IPS-18c (cell line): ENCODE data around the gene BRINP2.

Experiments used
- H3K4me3 ChIP-seq: 2 replicates; pipeline ENCODE4 v1.7.0; 2013; ENCODE audit warnings: low read depth, mild to moderate bottlenecking, low read length, moderate library complexity; ENCODE audit not compliant: insufficient read depth
- H3K9me3 ChIP-seq: one replicate; pipeline ENCODE4 v1.6.1; 2013; ENCODE audit warnings: mild to moderate bottlenecking, low read length, moderate library complexity; ENCODE audit not compliant: control insufficient read depth, insufficient read depth

Gene BRINP2

GRCh38 chr1:177328251-177328650 is 157.5 kb downstream of the BRINP2 start:
- H3K4me3 ChIP-seq, result no peak overlapping the region
- H3K9me3 ChIP-seq, result peaks cover 2% of the 10 kb centered on the region

DNA sequence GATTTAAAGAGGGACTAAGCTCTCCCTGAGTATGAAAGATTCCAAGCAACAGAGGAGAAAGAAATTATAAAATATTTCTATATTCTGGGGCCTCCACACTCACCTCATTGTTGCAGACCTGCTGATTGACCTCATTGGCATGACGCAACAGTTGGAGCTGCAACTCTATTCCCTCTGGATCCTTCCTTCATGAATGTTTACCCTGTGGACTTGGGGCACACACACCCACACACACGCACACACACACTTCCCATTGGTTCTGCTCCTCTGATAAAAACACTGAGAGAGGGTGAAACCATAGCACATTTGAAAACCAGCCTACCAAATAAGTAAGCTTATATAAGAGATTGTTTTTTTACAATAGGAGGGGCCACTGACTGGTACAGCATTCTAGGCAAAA is 159.1 kb downstream of the BRINP2 start:
- Histone ChIP-seq H3K9me3 (peaks cover 2% of the 10 kb centered on the region), H3K4me3 (no peak overlapping the region)
